Keratinocyte (primary cell): ENCODE data around the gene ARMH3. TPM values are rescaled to one million over a fixed set of nuclear protein-coding genes. Genes with fewer than 3 reads are reported as not detected.

Experiments
- DNase-seq: peaks from one replicate; pipeline ENCODE4 v3.0.0-alpha.2; 2011; ENCODE audit warnings: low read depth, missing footprints, low spot score
- FAIRE-seq: peaks from 2 replicates; lab custom pipeline; 2011; peaks lifted over from hg19 to GRCh38; lab: Jason Lieb, UNC
- H2AFZ ChIP-seq: 2 replicates; pipeline ENCODE4 v1.6.0; 2012; ENCODE audit warnings: low read length, control low read depth, inconsistent platforms; ENCODE audit not compliant: control insufficient read depth
- H3K27ac ChIP-seq: 2 replicates; pipeline ENCODE4 v1.5.1; 2011; ENCODE audit warnings: low read length; ENCODE audit not compliant: control insufficient read depth, insufficient read depth
- H3K27me3 ChIP-seq: 3 replicates; pipeline ENCODE4 v1.6.0; 2011; ENCODE audit warnings: low read length; ENCODE audit not compliant: control insufficient read depth, insufficient read depth; ENCODE audit errors: extremely low read depth
- H3K36me3 ChIP-seq, 2 experiments: 2 replicates in 1 of 2; 3 replicates in 1 of 2; pipeline ENCODE4 v1.5.1; 2011; ENCODE audit warnings: low read length in 2 of 2, mild to moderate bottlenecking in 1 of 2; ENCODE audit not compliant: control insufficient read depth in 2 of 2, insufficient read depth in 2 of 2; ENCODE audit errors: extremely low read depth in 1 of 2
- H3K4me1 ChIP-seq: 3 replicates; pipeline ENCODE4 v1.5.1; 2011; ENCODE audit warnings: low read length; ENCODE audit not compliant: control insufficient read depth, insufficient read depth; ENCODE audit errors: extremely low read depth
- H3K4me2 ChIP-seq: 3 replicates; pipeline ENCODE4 v1.6.0; 2011; ENCODE audit warnings: low read depth, low read length; ENCODE audit not compliant: control insufficient read depth, insufficient read depth; ENCODE audit errors: extremely low read depth
- H3K4me3 ChIP-seq, 3 experiments: fragments of 200-600 bp in 1 of 3; sonication (generic) in 1 of 3; 2 replicates in 2 of 3; 3 replicates in 1 of 3; pipeline ENCODE4 v1.5.1; 2011 to 2016; ENCODE audit warnings: low read length in 3 of 3, mild to moderate bottlenecking in 3 of 3, control low read depth in 2 of 3, inconsistent platforms in 1 of 3, low read depth in 1 of 3, mixed read lengths in 1 of 3, mixed run types in 1 of 3, moderate library complexity in 1 of 3; ENCODE audit not compliant: control insufficient read depth in 2 of 3, insufficient read depth in 2 of 3; ENCODE audit errors: extremely low read depth in 1 of 3
- H3K79me2 ChIP-seq: 2 replicates; pipeline ENCODE4 v1.6.0; 2012; ENCODE audit warnings: low read length; ENCODE audit not compliant: control insufficient read depth, insufficient read depth
- H3K9ac ChIP-seq: 3 replicates; pipeline ENCODE4 v1.6.0; 2011; ENCODE audit warnings: low read length; ENCODE audit not compliant: control insufficient read depth, insufficient read depth; ENCODE audit errors: extremely low read depth
- H3K9me1 ChIP-seq: 3 replicates; pipeline ENCODE4 v1.6.0; 2011; ENCODE audit warnings: low read length; ENCODE audit not compliant: control insufficient read depth, insufficient read depth; ENCODE audit errors: extremely low read depth
- H3K9me3 ChIP-seq: 2 replicates; pipeline ENCODE4 v1.5.1; 2012; ENCODE audit warnings: low read depth, low read length; ENCODE audit not compliant: control insufficient read depth
- H4K20me1 ChIP-seq: 3 replicates; pipeline ENCODE4 v1.6.0; 2011; ENCODE audit warnings: low read length; ENCODE audit not compliant: control insufficient read depth, insufficient read depth; ENCODE audit errors: extremely low read depth
- CTCF ChIP-seq, 3 experiments: IDR thresholded peaks in 1 of 3; conservative IDR thresholded peaks in 1 of 3; optimal IDR thresholded peaks in 1 of 3; 2 replicates in 2 of 3; 3 replicates in 1 of 3; pipeline versions ENCODE3 to v1.5.1; 2011; ENCODE audit warnings: low read length in 3 of 3, mild to moderate bottlenecking in 3 of 3, moderate library complexity in 2 of 3, control low read depth in 1 of 3, inconsistent platforms in 1 of 3; ENCODE audit not compliant: insufficient read depth in 2 of 3; ENCODE audit errors: extremely low read depth in 1 of 3
- EZH2 ChIP-seq: IDR thresholded peaks from one replicate; pipeline ENCODE4 v1.6.1; 2012; ENCODE audit warnings: inconsistent platforms, mild to moderate bottlenecking, low read length, moderate library complexity
- dilution Hi-C: fragments of 300-500 bp; cut with MboI; formaldehyde crosslinking; loops from one replicate; pipeline ENCODE4 v1.7.0; 2020; ENCODE audit warnings: low sequenced_read_pairs; ENCODE audit not compliant: extremely low pct_ligation_motif_present
- polyA plus RNA-seq, 5 experiments: library from polyadenylated mRNA; depleted of rRNA in 3 of 5; stranded (reverse) in 3 of 5; stranded (forward) in 1 of 5; unstranded in 1 of 5; fragments of >200 nt; gene quantifications; 1 replicate in 1 of 5; 2 replicates in 3 of 5; 3 replicates in 1 of 5; pipeline versions ENCODE4 v1.2.1 to v1.2.3, GENCODE V29; 2011 to 2012; ENCODE audit warnings: missing spikeins in 2 of 5, low read depth in 1 of 5, low replicate concordance in 1 of 5

The ARMH3 gene
- polyA plus RNA-seq, 1 donor (not counting 4 experiments of a cell fraction or from before 2014, with no cell fraction given), result 25.3 TPM

- no peaks in the 10 kb centered on the region for H3K36me3 ChIP-seq
- H4K20me1 ChIP-seq, result peaks cover 3% of the 10 kb centered on the region
- H3K4me3 ChIP-seq, result no peak overlapping the region
- FAIRE-seq (no peak), DNase-seq (no peak)
- no peak overlapping the region for H3K4me2 ChIP-seq
- dilution Hi-C loops, result no loop called here
- H3K9ac ChIP-seq, result no peak overlapping the region
- no peaks in the 10 kb centered on the region for H3K79me2 ChIP-seq
- peaks cover 17% of the 10 kb centered on the region for H3K4me1 ChIP-seq
- no peaks in the 10 kb centered on the region for H3K9me3 ChIP-seq
- H3K27ac ChIP-seq, result no peak overlapping the region
- no peak overlapping the region for H2AFZ ChIP-seq
- TF ChIP-seq CTCF (optimal IDR thresholded peaks at IDR 0.05 in 1 of 3, IDR thresholded peaks at IDR 0.05 in 1 of 3, conservative IDR thresholded peaks at IDR 0.05 in 1 of 3; ENCODE audit: extremely low read depth in 1 of 3, insufficient read depth in 2 of 3, low read length in 3 of 3) (no peak), EZH2 (no peak)
- H3K27me3 ChIP-seq, result no peaks in the 10 kb centered on the region
- peaks cover 4% of the 10 kb centered on the region for H3K9me1 ChIP-seq
Measured at GRCh38 chr10:101834341-101834740, 221.6 kb downstream of the ARMH3 start.

- Histone ChIP-seq H3K79me2 (no peaks in the 10 kb centered on the region), H3K9me1 (peaks cover 2% of the 10 kb centered on the region), H3K36me3 (no peaks in the 10 kb centered on the region), H4K20me1 (peaks cover 3% of the 10 kb centered on the region), H3K9ac (no peak overlapping the region), H2AFZ (no peak overlapping the region), H3K4me1 (peaks cover 20% of the 10 kb centered on the region), H3K27ac (no peak overlapping the region), H3K9me3 (no peaks in the 10 kb centered on the region), H3K4me3 (no peak overlapping the region), H3K27me3 (no peaks in the 10 kb centered on the region), H3K4me2 (no peak overlapping the region)
- FAIRE-seq, result no peak
- no peak for DNase-seq
- dilution Hi-C loops, result no loop called here
- TF ChIP-seq EZH2 (no peak), CTCF (optimal IDR thresholded peaks at IDR 0.05 in 1 of 3, IDR thresholded peaks at IDR 0.05 in 1 of 3, conservative IDR thresholded peaks at IDR 0.05 in 1 of 3; ENCODE audit: extremely low read depth in 1 of 3, insufficient read depth in 2 of 3, low read length in 3 of 3) (no peak)
Measured at GRCh38 chr10:101833466-101833865, 222.5 kb downstream of the ARMH3 start.
